HepG2 (cell line): ENCODE results near the gene ENC1. TPM values are rescaled to one million over a fixed set of nuclear protein-coding genes. Genes with fewer than 3 reads are reported as not detected.

Source experiments
- AGO1 ChIP-seq: fragments of 200-400 bp; formaldehyde crosslinking; IDR thresholded peaks from 2 replicates; pipeline ENCODE4 v1.6.1; 2017; ENCODE audit warnings: mild to moderate bottlenecking, low read depth, low read length, moderate library complexity; ENCODE audit not compliant: poor library complexity, severe bottlenecking
- CBX2 ChIP-seq, 2 experiments: fragments of 200-600 bp in 1 of 2; sonication (generic); formaldehyde crosslinking in 1 of 2; IDR thresholded peaks; 2 replicates each; pipeline versions ENCODE4 v1.7.0 to v1.8.1; 2018 to 2022; ENCODE audit warnings: low read depth in 2 of 2, low read length in 1 of 2, mild to moderate bottlenecking in 1 of 2, missing genetic modification reagents in 1 of 2
- CENPX ChIP-seq: sonication (generic); formaldehyde crosslinking; IDR thresholded peaks from 2 replicates; pipeline ENCODE4 v1.9.0; 2021; ENCODE audit warnings: mild to moderate bottlenecking, missing genetic modification reagents, moderate library complexity
- GABPB1 ChIP-seq: IDR thresholded peaks from 2 replicates; pipeline ENCODE4 v1.6.1; 2016; ENCODE audit warnings: mild to moderate bottlenecking, missing genetic modification reagents, moderate library complexity, missing compliant biosample characterization
- HNF4G ChIP-seq, 2 experiments: sonication (generic) in 1 of 2; formaldehyde crosslinking in 1 of 2; IDR thresholded peaks; 2 replicates each; pipeline versions ENCODE4 v1.4.0 to v1.6.1; 2011 to 2020; ENCODE audit warnings: borderline replicate concordance in 2 of 2, low read depth in 2 of 2, mild to moderate bottlenecking in 2 of 2, low read length in 1 of 2, missing genetic modification reagents in 1 of 2, moderate library complexity in 1 of 2
- NAIF1 ChIP-seq: sonication (generic); formaldehyde crosslinking; IDR thresholded peaks from 2 replicates; pipeline ENCODE4 v1.5.0; 2020; ENCODE audit warnings: mild to moderate bottlenecking, missing genetic modification reagents, borderline replicate concordance
- RBM22 ChIP-seq: fragments of 200-400 bp; formaldehyde crosslinking; optimal IDR thresholded peaks from 2 replicates; pipeline ENCODE3; 2017; ENCODE audit warnings: mild to moderate bottlenecking, low read length, moderate library complexity
- ZNF552 ChIP-seq: sonication (generic); formaldehyde crosslinking; IDR thresholded peaks from 2 replicates; pipeline ENCODE4 v1.9.0; 2022; ENCODE audit warnings: missing genetic modification reagents, mild to moderate bottlenecking, borderline replicate concordance
- ZNF616 ChIP-seq: sonication (generic); formaldehyde crosslinking; IDR thresholded peaks from 2 replicates; pipeline ENCODE4 v1.5.0; 2020; ENCODE audit warnings: low read depth, mild to moderate bottlenecking, missing genetic modification reagents
- polyA plus RNA-seq, 8 experiments: library from polyadenylated mRNA; depleted of rRNA in 3 of 8; stranded (reverse) in 7 of 8; unstranded in 1 of 8; fragments of >200 nt; fragmentation: Illumina TruSeq in 4 of 8; extraction: Trizol in 4 of 8; gene quantifications; 2 replicates each; pipeline versions ENCODE4 v1.2.1 to v1.2.3, GENCODE V29; 2011 to 2016; ENCODE audit warnings: low read depth in 4 of 8, missing spikeins in 1 of 8, mixed read lengths in 1 of 8; ENCODE audit not compliant: insufficient read depth in 1 of 8
- total RNA-seq, 5 experiments: library from RNA; depleted of rRNA; stranded (reverse); fragments of >200 nt; fragmentation: Illumina TruSeq; extraction: Trizol; gene quantifications; 2 replicates each; pipeline ENCODE4 v1.2.3, GENCODE V29; 2016; ENCODE audit warnings: low read depth in 1 of 5
- TF ChIP-seq, protein P1 (sequence below): sonication (generic); formaldehyde crosslinking; IDR thresholded peaks from 2 replicates; pipeline ENCODE4 v1.5.0; 2020; ENCODE audit warnings: mild to moderate bottlenecking, missing genetic modification reagents
- TF ChIP-seq, protein P2 (sequence below): sonication (generic); formaldehyde crosslinking; IDR thresholded peaks from 2 replicates; pipeline ENCODE4 v1.8.1; 2023; ENCODE audit warnings: mild to moderate bottlenecking, moderate library complexity, missing genetic modification reagents
- TF ChIP-seq, protein P3 (sequence below): IDR thresholded peaks from 2 replicates; pipeline ENCODE4 v1.6.1; 2016
- TF ChIP-seq, protein P4 (sequence below): sonication (generic); formaldehyde crosslinking; IDR thresholded peaks from 2 replicates; pipeline ENCODE4 v1.5.0; 2020; ENCODE audit warnings: missing genetic modification reagents
- TF ChIP-seq, protein P5 (sequence below): sonication (generic); formaldehyde crosslinking; IDR thresholded peaks from 2 replicates; pipeline ENCODE4 v1.4.0; 2020; ENCODE audit warnings: missing genetic modification reagents
- TF ChIP-seq, protein P6 (sequence below): IDR thresholded peaks from 2 replicates; pipeline ENCODE4 v1.6.1; 2016; ENCODE audit warnings: missing compliant biosample characterization, missing genetic modification reagents, borderline replicate concordance
- TF ChIP-seq, protein P7 (sequence below): sonication (generic); formaldehyde crosslinking; IDR thresholded peaks from 2 replicates; pipeline ENCODE4 v1.9.0; 2021; ENCODE audit warnings: missing genetic modification reagents, mild to moderate bottlenecking, borderline replicate concordance

The ENC1 gene
- total and polyA plus RNA-seq, 2 of the 13 experiments (the other 11 are each of a cell fraction or from before 2014, with no cell fraction given) = 63.8 to 64.4 TPM

DNA sequence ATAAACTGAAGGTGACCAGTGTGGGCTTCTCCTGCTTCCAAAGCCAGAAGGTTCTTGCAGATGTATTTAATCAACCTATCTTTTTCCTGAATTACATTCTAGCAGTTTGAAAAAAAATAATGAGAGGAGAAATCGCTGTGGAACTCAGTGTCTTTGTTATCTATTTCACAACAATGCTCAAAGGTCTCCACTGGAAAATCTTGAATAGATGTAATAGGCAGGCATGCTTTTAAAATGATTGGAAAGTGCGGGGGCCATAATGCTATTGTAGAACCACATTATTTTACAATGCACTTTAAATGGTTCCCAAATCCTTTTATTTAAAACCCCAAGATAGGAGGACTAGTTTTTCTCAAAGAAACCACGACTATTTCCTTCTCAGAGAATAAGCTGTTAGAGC, 23.3 kb downstream of the ENC1 start (continued):
- TF ChIP-seq, protein P1, sequence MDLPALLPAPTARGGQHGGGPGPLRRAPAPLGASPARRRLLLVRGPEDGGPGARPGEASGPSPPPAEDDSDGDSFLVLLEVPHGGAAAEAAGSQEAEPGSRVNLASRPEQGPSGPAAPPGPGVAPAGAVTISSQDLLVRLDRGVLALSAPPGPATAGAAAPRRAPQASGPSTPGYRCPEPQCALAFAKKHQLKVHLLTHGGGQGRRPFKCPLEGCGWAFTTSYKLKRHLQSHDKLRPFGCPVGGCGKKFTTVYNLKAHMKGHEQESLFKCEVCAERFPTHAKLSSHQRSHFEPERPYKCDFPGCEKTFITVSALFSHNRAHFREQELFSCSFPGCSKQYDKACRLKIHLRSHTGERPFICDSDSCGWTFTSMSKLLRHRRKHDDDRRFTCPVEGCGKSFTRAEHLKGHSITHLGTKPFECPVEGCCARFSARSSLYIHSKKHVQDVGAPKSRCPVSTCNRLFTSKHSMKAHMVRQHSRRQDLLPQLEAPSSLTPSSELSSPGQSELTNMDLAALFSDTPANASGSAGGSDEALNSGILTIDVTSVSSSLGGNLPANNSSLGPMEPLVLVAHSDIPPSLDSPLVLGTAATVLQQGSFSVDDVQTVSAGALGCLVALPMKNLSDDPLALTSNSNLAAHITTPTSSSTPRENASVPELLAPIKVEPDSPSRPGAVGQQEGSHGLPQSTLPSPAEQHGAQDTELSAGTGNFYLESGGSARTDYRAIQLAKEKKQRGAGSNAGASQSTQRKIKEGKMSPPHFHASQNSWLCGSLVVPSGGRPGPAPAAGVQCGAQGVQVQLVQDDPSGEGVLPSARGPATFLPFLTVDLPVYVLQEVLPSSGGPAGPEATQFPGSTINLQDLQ (CRISPR knock-in tag) = no peak
- TF ChIP-seq, protein P2, sequence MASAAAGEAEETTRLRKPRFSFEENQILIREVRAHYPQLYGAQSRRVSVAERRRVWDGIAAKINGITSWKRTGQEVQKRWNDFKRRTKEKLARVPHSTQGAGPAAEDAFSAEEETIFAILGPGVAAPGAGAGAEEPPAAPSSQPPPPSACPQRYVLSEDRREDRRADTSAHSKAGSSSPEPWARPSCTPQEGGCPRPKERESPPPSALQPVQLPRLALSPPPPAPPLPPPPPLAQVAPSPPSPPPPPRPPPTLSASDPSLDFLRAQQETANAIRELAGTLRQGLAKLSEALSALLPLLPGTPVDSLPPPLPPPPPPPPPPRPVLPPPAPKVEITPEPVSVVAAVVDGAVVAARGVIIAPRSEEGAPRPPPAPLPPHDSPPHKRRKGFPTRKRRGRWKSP (CRISPR knock-in tag) = no peak
- TF ChIP-seq CBX2 (IDR thresholded peaks at IDR 0.05; ENCODE audit: low read depth, low read length) (no peak), CBX2 (CRISPR knock-in tag; IDR thresholded peaks at IDR 0.05; ENCODE audit: low read depth) (no peak), ZNF616 (no peak), RBM22 (no peak), HNF4G (IDR thresholded peaks at IDR 0.05; ENCODE audit: borderline replicate concordance, low read depth, low read length) (0 out of 2 replicates have a peak, but pooled peaks have one; percentile 17), HNF4G (CRISPR knock-in tag; IDR thresholded peaks at IDR 0.05; ENCODE audit: borderline replicate concordance, low read depth) (no peak), GABPB1 (CRISPR knock-in tag) (no peak), AGO1 (no peak), CENPX (CRISPR knock-in tag) (no peak), NAIF1 (CRISPR knock-in tag) (no peak), ZNF552 (CRISPR knock-in tag) (no peak)
- TF ChIP-seq, protein P3, sequence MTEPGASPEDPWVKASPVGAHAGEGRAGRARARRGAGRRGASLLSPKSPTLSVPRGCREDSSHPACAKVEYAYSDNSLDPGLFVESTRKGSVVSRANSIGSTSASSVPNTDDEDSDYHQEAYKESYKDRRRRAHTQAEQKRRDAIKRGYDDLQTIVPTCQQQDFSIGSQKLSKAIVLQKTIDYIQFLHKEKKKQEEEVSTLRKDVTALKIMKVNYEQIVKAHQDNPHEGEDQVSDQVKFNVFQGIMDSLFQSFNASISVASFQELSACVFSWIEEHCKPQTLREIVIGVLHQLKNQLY (CRISPR knock-in tag) = no peak
- TF ChIP-seq, protein P4, sequence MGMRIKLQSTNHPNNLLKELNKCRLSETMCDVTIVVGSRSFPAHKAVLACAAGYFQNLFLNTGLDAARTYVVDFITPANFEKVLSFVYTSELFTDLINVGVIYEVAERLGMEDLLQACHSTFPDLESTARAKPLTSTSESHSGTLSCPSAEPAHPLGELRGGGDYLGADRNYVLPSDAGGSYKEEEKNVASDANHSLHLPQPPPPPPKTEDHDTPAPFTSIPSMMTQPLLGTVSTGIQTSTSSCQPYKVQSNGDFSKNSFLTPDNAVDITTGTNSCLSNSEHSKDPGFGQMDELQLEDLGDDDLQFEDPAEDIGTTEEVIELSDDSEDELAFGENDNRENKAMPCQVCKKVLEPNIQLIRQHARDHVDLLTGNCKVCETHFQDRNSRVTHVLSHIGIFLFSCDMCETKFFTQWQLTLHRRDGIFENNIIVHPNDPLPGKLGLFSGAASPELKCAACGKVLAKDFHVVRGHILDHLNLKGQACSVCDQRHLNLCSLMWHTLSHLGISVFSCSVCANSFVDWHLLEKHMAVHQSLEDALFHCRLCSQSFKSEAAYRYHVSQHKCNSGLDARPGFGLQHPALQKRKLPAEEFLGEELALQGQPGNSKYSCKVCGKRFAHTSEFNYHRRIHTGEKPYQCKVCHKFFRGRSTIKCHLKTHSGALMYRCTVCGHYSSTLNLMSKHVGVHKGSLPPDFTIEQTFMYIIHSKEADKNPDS (CRISPR knock-in tag) = no peak
- TF ChIP-seq, protein P5, sequence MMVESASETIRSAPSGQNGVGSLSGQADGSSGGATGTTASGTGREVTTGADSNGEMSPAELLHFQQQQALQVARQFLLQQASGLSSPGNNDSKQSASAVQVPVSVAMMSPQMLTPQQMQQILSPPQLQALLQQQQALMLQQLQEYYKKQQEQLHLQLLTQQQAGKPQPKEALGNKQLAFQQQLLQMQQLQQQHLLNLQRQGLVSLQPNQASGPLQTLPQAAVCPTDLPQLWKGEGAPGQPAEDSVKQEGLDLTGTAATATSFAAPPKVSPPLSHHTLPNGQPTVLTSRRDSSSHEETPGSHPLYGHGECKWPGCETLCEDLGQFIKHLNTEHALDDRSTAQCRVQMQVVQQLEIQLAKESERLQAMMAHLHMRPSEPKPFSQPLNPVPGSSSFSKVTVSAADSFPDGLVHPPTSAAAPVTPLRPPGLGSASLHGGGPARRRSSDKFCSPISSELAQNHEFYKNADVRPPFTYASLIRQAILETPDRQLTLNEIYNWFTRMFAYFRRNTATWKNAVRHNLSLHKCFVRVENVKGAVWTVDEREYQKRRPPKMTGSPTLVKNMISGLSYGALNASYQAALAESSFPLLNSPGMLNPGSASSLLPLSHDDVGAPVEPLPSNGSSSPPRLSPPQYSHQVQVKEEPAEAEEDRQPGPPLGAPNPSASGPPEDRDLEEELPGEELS (CRISPR knock-in tag) = no peak
- TF ChIP-seq, protein P6, sequence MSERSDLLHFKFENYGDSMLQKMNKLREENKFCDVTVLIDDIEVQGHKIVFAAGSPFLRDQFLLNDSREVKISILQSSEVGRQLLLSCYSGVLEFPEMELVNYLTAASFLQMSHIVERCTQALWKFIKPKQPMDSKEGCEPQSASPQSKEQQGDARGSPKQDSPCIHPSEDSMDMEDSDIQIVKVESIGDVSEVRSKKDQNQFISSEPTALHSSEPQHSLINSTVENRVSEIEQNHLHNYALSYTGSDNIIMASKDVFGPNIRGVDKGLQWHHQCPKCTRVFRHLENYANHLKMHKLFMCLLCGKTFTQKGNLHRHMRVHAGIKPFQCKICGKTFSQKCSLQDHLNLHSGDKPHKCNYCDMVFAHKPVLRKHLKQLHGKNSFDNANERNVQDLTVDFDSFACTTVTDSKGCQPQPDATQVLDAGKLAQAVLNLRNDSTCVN (CRISPR knock-in tag) = no peak
- TF ChIP-seq, protein P7, sequence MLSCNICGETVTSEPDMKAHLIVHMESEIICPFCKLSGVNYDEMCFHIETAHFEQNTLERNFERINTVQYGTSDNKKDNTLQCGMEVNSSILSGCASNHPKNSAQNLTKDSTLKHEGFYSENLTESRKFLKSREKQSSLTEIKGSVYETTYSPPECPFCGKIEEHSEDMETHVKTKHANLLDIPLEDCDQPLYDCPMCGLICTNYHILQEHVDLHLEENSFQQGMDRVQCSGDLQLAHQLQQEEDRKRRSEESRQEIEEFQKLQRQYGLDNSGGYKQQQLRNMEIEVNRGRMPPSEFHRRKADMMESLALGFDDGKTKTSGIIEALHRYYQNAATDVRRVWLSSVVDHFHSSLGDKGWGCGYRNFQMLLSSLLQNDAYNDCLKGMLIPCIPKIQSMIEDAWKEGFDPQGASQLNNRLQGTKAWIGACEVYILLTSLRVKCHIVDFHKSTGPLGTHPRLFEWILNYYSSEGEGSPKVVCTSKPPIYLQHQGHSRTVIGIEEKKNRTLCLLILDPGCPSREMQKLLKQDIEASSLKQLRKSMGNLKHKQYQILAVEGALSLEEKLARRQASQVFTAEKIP = no peak
